Thoracic aorta (tissue), 2 donors: ENCODE results near the gene DBI. TPM values are rescaled to one million over a fixed set of nuclear protein-coding genes. Genes with fewer than 3 reads are reported as not detected.

Experiments used
- ATAC-seq: fragments of 150-250 bp; one replicate; pipeline ENCODE4 v1.8.0; 2017; ENCODE audit warnings: low read depth; ENCODE audit not compliant: insufficient number of reproducible peaks, low FRiP score
- DNase-seq: peaks from one replicate; pipeline ENCODE4 v3.0.0-alpha.2; 2020; ENCODE audit warnings: low spot score
- H3K27ac ChIP-seq, 2 donors: fragments of 200-600 bp; sonication (generic); 1 replicate in 1 of 2; 2 replicates in 1 of 2; pipeline ENCODE4 v1.5.1; 2016; ENCODE audit warnings: mild to moderate bottlenecking in 2 of 2, moderate library complexity in 2 of 2
- H3K27me3 ChIP-seq: fragments of 200-600 bp; sonication (generic); replicated peaks from 2 replicates; pipeline ENCODE4 v1.6.0; 2016; ENCODE audit warnings: mild to moderate bottlenecking; ENCODE audit not compliant: insufficient read depth
- H3K36me3 ChIP-seq: fragments of 200-600 bp; sonication (generic); one replicate; pipeline ENCODE4 v1.5.1; 2016
- H3K4me1 ChIP-seq, 2 donors: fragments of 200-600 bp; sonication (generic); 1 replicate in 1 of 2; 2 replicates in 1 of 2; pipeline versions ENCODE4 v1.5.1 to v1.6.0; 2016; ENCODE audit warnings: low read depth in 2 of 2, mild to moderate bottlenecking in 1 of 2; ENCODE audit not compliant: control insufficient read depth in 1 of 2
- H3K4me3 ChIP-seq: fragments of 200-600 bp; sonication (generic); 2 replicates; pipeline ENCODE4 v1.5.1; 2016; ENCODE audit warnings: mild to moderate bottlenecking
- H3K9me3 ChIP-seq: fragments of 200-600 bp; sonication (generic); 2 replicates; pipeline ENCODE4 v1.5.1; 2016
- CTCF ChIP-seq: fragments of 200-600 bp; sonication (generic); IDR thresholded peaks from one replicate; pipeline ENCODE4 v1.5.1; 2019; ENCODE audit warnings: antibody characterized with exemption
- total RNA-seq, 2 donors: library from RNA; depleted of rRNA; stranded (reverse); fragments of >200 nt; gene quantifications; one replicate each; pipeline versions ENCODE4 v1.1.0 to v1.2.3, GENCODE V29; 2016

Gene DBI
- total RNA-seq, 2 donors from 2014 or later = 63.8 to 68.6 TPM

GRCh38 chr2:119337749-119338148, 29.0 kb upstream of the DBI start:
- Histone ChIP-seq H3K4me1 (no peaks in the 10 kb centered on the region), H3K27me3 (no peaks in the 10 kb centered on the region), H3K27ac (no peak overlapping the region), H3K9me3 (no peaks in the 10 kb centered on the region), H3K4me3 (no peak overlapping the region), H3K36me3 (no peaks in the 10 kb centered on the region)
- no peak for ATAC-seq
- no peak for DNase-seq
- no peak for TF ChIP-seq CTCF

DNA sequence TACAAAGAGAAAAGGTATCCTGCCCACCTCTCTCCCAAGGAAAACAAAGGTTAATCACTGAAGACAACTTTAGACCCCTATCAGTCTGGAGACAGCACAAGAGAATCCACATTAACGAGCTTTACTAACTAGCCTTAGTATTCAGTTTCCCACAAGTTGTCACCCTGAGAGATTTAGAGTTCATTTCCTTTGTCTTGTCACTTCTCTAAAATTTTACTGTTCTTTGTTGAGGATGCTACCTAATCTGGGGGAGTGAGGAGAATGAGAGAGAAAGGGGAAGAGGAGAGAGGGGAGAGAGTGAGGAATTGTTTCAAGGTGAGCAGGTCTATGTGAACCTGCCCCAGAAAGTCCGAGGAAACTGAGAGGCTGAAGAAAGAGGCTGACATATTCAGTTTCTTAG, 28.5 kb upstream of the DBI start:
- TF ChIP-seq CTCF = no peak
- H3K9me3 ChIP-seq = no peaks in the 10 kb centered on the region
- H3K4me1 ChIP-seq = no peaks in the 10 kb centered on the region
- ATAC-seq = no peak
- no peaks in the 10 kb centered on the region for H3K27me3 ChIP-seq
- H3K27ac ChIP-seq = no peak overlapping the region
- no peaks in the 10 kb centered on the region for H3K36me3 ChIP-seq
- no peak overlapping the region for H3K4me3 ChIP-seq
- no peak for DNase-seq

- Histone ChIP-seq H3K27ac (no peak overlapping the region), H3K27me3 (no peaks in the 10 kb centered on the region), H3K4me3 (no peak overlapping the region), H3K4me1 (no peaks in the 10 kb centered on the region), H3K36me3 (no peaks in the 10 kb centered on the region), H3K9me3 (no peaks in the 10 kb centered on the region)
- no peak for ATAC-seq
- no peak for DNase-seq
- no peak for TF ChIP-seq CTCF
These were observed 27.8 kb upstream of the DBI start for GRCh38 chr2:119338826-119339561.

- ATAC-seq = no peak
- no peak for TF ChIP-seq CTCF
- no peaks in the 10 kb centered on the region for H3K27me3 ChIP-seq
- H3K4me3 ChIP-seq = no peak overlapping the region
- H3K4me1 ChIP-seq = no peaks in the 10 kb centered on the region
- no peak for DNase-seq
- no peaks in the 10 kb centered on the region for H3K36me3 ChIP-seq
- no peaks in the 10 kb centered on the region for H3K9me3 ChIP-seq
- no peak overlapping the region for H3K27ac ChIP-seq
These were observed 27.2 kb upstream of the DBI start for GRCh38 chr2:119339562-119339923.

GRCh38 chr2:119341684-119342083, 25.1 kb upstream of the DBI start:
- DNase-seq = no peak
- Histone ChIP-seq H3K4me1 (no peaks in the 10 kb centered on the region), H3K27ac (no peak overlapping the region), H3K9me3 (no peaks in the 10 kb centered on the region), H3K4me3 (no peak overlapping the region), H3K36me3 (no peaks in the 10 kb centered on the region), H3K27me3 (no peaks in the 10 kb centered on the region)
- ATAC-seq = no peak
- no peak for TF ChIP-seq CTCF
